GM06990 (cell line): ENCODE results near the gene TMEM181.

Experiments used
- DNase-seq: peaks from one replicate; pipeline ENCODE4 v3.0.0-alpha.2; 2011; ENCODE audit not compliant: insufficient read length; ENCODE audit errors: extremely low read depth
- H3K27me3 ChIP-seq: replicated peaks from 2 replicates; pipeline ENCODE4 v1.6.0; 2011; ENCODE audit warnings: low read length; ENCODE audit not compliant: control insufficient read depth, insufficient read depth
- H3K36me3 ChIP-seq: 2 replicates; pipeline ENCODE4 v1.5.1; 2011; ENCODE audit warnings: low read length; ENCODE audit not compliant: control insufficient read depth, insufficient read depth
- H3K4me3 ChIP-seq: replicated peaks from 2 replicates; pipeline ENCODE4 v1.5.1; 2011; ENCODE audit warnings: low read depth, mild to moderate bottlenecking, control low read depth, low read length
- CTCF ChIP-seq: IDR thresholded peaks from 2 replicates; pipeline ENCODE4 v1.5.1; 2011; ENCODE audit warnings: low read length, control low read depth, mild to moderate bottlenecking, inconsistent platforms; ENCODE audit not compliant: insufficient read depth, poor library complexity, severe bottlenecking

Gene TMEM181

GRCh38 chr6:158619922-158620801 lies 60.3 kb downstream of the TMEM181 start:
- Histone ChIP-seq H3K4me3 (no peak overlapping the region), H3K36me3 (peaks cover 15% of the 10 kb centered on the region), H3K27me3 (no peaks in the 10 kb centered on the region)
- no peak for TF ChIP-seq CTCF
- no peak for DNase-seq

GRCh38 chr6:158620963-158621693 lies 61.2 kb downstream of the TMEM181 start:
- no peak for TF ChIP-seq CTCF
- H3K4me3 ChIP-seq: no peak overlapping the region
- no peak for DNase-seq
- peaks cover 21% of the 10 kb centered on the region for H3K36me3 ChIP-seq
- H3K27me3 ChIP-seq: no peaks in the 10 kb centered on the region

- peaks cover 21% of the 10 kb centered on the region for H3K36me3 ChIP-seq
Observed at GRCh38 chr6:158621694-158622544, 62.0 kb downstream of the TMEM181 start.

GRCh38 chr6:158622545-158623190 lies 62.8 kb downstream of the TMEM181 start:
- TF ChIP-seq CTCF: no peak
- Histone ChIP-seq H3K4me3 (no peak overlapping the region), H3K36me3 (peaks cover 24% of the 10 kb centered on the region), H3K27me3 (no peaks in the 10 kb centered on the region)
- DNase-seq: no peak

More at GRCh38 chr6:158621694-158622544, 62.0 kb downstream of the TMEM181 start:
- H3K27me3 ChIP-seq: no peaks in the 10 kb centered on the region
- DNase-seq: no peak
- H3K4me3 ChIP-seq: no peak overlapping the region
- TF ChIP-seq CTCF: no peak
